ENCODE measurements around the gene TP63.

- no peak for TF ChIP-seq CTCF (IDR thresholded peaks at IDR 0.05; ENCODE audit: insufficient read depth, low read length)
- no peak for TF ChIP-seq SPI1 (IDR thresholded peaks at IDR 0.05; ENCODE audit: borderline replicate concordance, low read depth)
Measured at GRCh38 chr3:189698811-189699210, 67.6 kb downstream of the TP63 start.
